ENCODE data around the gene FAM3C.

Gene FAM3C

DNA sequence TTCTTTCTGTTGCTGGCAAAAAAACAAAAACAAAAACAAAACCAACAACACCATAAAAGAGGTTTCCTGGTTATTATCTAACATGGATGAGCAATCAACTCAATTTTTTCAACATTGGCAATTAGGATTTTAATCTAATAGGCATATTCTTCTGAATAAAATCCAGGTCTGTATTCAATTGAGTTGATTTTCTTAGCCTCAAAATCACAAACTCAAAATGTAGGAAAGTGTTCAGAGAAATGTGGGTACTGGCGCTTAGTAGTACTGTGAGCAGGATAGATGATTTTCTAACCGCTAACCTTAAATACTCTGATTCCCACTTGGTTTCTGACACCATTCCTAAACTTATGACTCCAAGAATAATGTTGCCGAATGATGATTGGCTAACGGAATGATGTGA, 61.7 kb downstream of the FAM3C start:
- TF ChIP-seq, protein P1, sequence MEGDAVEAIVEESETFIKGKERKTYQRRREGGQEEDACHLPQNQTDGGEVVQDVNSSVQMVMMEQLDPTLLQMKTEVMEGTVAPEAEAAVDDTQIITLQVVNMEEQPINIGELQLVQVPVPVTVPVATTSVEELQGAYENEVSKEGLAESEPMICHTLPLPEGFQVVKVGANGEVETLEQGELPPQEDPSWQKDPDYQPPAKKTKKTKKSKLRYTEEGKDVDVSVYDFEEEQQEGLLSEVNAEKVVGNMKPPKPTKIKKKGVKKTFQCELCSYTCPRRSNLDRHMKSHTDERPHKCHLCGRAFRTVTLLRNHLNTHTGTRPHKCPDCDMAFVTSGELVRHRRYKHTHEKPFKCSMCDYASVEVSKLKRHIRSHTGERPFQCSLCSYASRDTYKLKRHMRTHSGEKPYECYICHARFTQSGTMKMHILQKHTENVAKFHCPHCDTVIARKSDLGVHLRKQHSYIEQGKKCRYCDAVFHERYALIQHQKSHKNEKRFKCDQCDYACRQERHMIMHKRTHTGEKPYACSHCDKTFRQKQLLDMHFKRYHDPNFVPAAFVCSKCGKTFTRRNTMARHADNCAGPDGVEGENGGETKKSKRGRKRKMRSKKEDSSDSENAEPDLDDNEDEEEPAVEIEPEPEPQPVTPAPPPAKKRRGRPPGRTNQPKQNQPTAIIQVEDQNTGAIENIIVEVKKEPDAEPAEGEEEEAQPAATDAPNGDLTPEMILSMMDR (IDR thresholded peaks at IDR 0.05): no peak

DNA sequence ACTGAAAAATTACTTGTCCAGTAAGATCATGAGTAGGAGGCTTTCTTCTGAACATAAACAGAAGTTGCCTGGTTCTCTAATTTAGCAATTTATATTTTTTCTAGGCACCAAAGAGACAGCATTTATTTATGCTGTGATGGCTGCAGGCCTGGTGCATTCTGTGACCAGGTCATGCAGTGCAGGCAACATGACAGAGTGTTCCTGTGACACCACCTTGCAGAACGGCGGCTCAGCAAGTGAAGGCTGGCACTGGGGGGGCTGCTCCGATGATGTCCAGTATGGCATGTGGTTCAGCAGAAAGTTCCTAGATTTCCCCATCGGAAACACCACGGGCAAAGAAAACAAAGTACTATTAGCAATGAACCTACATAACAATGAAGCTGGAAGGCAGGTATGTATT, 64.5 kb downstream of the FAM3C start:
- TF ChIP-seq, protein P1 (IDR thresholded peaks at IDR 0.05): no peak

DNA sequence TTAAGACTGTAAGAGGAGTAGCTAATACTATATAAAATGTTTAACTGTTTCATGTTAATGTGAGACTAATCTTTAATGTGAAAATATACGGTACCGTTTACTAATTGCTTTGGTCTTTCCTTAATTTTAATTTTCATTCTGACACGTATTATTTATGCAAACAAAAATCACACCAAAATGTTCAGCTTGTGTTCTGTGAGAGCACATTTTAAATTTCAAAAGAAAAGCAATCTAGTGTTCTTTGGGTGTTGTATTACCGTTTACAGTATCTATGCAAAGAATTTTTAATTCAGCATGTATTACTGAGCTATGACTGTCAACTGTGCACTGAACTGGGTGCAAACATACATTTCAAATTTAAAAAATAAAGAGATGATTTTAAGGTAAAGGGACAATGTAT, 65.1 kb downstream of the FAM3C start:
- TF ChIP-seq, protein P1 (IDR thresholded peaks at IDR 0.05): no peak

DNA sequence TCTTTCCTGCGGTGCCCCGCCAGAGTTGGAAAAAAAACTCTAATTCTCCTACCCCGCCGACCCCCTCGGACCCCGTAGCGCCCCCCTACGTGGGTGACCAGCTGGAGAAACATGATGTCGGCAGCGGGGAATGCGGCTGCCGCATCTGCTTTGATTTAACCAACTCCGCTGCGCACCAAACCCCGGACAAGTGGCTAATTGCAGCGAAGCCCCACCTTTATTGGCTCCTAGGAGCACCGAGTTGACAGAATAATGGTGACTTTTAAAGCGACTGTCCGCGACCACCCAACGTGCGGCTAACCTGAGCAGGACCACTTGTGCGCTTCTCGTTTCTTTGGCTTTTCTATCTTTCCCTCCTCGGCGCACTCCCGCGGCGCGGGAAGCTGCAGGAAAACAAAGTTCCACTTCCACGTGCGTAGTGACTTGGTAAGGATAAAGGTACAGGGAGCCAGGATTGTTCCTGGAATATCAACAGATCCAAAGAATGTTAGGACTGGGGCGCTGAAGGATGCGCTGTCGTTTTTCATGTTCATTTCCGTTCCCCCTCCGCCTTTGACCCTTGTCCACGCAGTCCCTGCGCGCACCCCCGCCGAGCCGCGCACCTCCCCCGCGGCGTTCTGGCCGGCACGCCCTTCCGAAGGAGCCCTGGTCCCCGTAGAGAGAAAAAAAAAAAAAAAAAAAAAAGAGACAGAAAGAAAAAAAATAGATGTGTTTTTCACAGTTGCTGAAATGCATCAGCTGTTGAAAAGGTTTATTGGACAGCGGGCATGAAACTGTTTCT, 65.9 kb downstream of the FAM3C start:
- TF ChIP-seq, protein P1 (IDR thresholded peaks at IDR 0.05): no peak

DNA sequence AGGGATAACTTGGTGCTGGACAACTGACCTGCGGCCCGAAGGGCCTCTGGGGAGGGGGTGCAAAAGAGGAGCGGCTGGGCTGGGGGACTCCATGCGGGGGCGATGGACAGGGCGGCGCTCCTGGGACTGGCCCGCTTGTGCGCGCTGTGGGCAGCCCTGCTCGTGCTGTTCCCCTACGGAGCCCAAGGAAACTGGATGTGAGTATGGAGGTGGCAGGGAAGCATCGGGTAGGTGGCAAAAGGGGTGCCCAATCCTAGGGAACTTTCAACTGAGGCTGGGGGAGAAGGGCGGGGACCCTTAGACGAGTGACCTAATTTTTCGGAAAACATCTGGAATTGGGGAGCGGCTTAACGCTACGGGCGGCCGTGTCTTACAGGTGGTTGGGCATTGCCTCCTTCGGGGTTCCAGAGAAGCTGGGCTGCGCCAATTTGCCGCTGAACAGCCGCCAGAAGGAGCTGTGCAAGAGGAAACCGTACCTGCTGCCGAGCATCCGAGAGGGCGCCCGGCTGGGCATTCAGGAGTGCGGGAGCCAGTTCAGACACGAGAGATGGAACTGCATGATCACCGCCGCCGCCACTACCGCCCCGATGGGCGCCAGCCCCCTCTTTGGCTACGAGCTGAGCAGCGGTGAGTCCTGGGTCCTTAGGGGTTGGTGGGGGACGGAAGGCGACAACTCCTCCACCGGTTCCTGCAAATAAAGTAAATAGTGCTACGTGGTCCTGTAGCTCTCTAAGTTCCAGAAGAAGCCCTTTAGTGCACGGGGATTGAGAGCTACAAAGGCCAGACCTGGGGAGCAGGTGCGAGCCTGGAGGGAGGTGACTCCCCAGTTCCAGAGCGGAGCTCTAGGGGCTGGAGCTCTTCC, 66.7 kb downstream of the FAM3C start:
- TF ChIP-seq, protein P1 (IDR thresholded peaks at IDR 0.05): no peak

DNA sequence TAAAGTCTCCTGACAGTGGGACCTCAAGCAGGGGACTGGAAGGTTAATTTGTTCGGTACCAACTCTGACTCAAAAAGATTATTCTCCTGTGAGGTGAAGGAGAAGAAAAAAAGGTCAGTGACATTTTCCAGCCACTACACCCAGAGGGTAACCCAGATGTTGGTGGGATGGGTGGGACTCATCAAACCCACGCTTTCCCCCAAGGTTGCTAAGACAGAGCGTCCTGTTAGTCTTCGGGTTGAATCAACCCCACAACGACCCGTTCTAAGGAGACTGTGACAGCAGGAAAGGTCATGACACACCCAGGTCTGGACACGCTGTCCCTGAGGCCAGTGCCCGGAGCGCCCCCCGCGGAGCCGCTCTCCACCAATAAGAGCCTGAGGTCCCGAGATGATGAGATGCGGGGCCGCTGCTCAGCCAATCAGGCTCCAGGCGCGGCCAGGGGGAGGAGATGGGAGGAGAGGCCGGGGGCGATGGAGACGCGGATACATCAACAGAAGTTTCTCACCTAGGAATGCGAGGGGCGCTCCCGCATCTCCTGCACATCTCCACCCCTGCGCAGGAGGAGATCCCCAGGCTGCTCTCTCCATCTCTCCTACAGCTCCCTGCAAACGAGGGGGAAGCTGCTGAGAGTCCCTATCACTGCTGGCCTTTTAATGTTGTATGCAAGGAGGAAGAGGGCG, 67.5 kb downstream of the FAM3C start, which contains the start of gene WNT16:
WNT16 (plus strand) TSS at position 493 of the 683 bp plus-strand sequence. CDS start 293 bp downstream, outside the sequence.
- TF ChIP-seq, protein P1 (IDR thresholded peaks at IDR 0.05): no peak

DNA sequence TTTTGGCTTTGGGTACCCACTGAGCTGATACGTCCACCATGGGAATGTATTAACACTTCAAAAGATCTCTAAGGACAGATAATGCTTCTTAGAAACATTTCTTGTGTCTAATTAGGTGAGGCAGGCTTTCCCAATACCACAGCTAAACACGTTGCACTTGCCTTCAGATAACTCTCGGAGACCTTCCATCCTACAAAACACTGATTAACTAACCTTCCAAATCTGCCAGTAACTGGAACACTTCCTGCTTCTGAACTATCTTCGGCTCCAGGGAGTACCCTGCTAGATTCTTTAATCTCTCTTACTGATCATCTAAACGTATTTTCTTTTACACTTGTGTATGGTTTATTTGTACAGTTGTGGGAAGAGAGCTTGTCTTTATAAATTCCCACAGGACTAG, 68.4 kb downstream of the FAM3C start:
- TF ChIP-seq, protein P1 (IDR thresholded peaks at IDR 0.05): no peak

All from LNCAP (cell line).